SK-N-MC (cell line): ENCODE results near the gene PGBD1.

ENCODE experiments used
- EZH2 ChIP-seq: fragments of 200-600 bp; sonication (generic); IDR thresholded peaks from one replicate; pipeline ENCODE4 v1.6.1; 2017; ENCODE audit warnings: antibody characterized with exemption
- FOXP2 ChIP-seq: optimal IDR thresholded peaks from 2 replicates; pipeline ENCODE3; 2011; ENCODE audit warnings: mild to moderate bottlenecking, moderate library complexity; ENCODE audit not compliant: insufficient read depth; ENCODE audit errors: extremely low read length, control extremely low read depth
- POLR2AphosphoS5 ChIP-seq: IDR thresholded peaks from 2 replicates; pipeline ENCODE4 v1.6.1; 2012; ENCODE audit warnings: mild to moderate bottlenecking, low read depth, low read length, borderline replicate concordance

GRCh38 chr6:28340310-28341095 lies 59.1 kb downstream of the PGBD1 start:
- TF ChIP-seq POLR2AphosphoS5 (no peak), EZH2 (no peak), FOXP2 (no peak)
